Keratinocyte (primary cell): ENCODE measurements around the gene GOLT1B.

Source experiments
- EZH2 ChIP-seq: IDR thresholded peaks from one replicate; pipeline ENCODE4 v1.6.1; 2012; ENCODE audit warnings: inconsistent platforms, mild to moderate bottlenecking, low read length, moderate library complexity
- TF ChIP-seq, protein P1 (sequence below), 3 experiments: IDR thresholded peaks in 1 of 3; conservative IDR thresholded peaks in 1 of 3; optimal IDR thresholded peaks in 1 of 3; 2 replicates in 2 of 3; 3 replicates in 1 of 3; pipeline versions ENCODE3 to v1.5.1; 2011; ENCODE audit warnings: low read length in 3 of 3, mild to moderate bottlenecking in 3 of 3, moderate library complexity in 2 of 3, control low read depth in 1 of 3, inconsistent platforms in 1 of 3; ENCODE audit not compliant: insufficient read depth in 2 of 3; ENCODE audit errors: extremely low read depth in 1 of 3

GRCh38 chr12:21523148-21523547, 21.6 kb downstream of the GOLT1B start:
- TF ChIP-seq, protein P1, sequence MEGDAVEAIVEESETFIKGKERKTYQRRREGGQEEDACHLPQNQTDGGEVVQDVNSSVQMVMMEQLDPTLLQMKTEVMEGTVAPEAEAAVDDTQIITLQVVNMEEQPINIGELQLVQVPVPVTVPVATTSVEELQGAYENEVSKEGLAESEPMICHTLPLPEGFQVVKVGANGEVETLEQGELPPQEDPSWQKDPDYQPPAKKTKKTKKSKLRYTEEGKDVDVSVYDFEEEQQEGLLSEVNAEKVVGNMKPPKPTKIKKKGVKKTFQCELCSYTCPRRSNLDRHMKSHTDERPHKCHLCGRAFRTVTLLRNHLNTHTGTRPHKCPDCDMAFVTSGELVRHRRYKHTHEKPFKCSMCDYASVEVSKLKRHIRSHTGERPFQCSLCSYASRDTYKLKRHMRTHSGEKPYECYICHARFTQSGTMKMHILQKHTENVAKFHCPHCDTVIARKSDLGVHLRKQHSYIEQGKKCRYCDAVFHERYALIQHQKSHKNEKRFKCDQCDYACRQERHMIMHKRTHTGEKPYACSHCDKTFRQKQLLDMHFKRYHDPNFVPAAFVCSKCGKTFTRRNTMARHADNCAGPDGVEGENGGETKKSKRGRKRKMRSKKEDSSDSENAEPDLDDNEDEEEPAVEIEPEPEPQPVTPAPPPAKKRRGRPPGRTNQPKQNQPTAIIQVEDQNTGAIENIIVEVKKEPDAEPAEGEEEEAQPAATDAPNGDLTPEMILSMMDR (optimal IDR thresholded peaks at IDR 0.05 in 1 of 3, IDR thresholded peaks at IDR 0.05 in 1 of 3, conservative IDR thresholded peaks at IDR 0.05 in 1 of 3; ENCODE audit: extremely low read depth in 1 of 3, insufficient read depth in 2 of 3, low read length in 3 of 3), result no peak
- TF ChIP-seq EZH2, result no peak
